Stimulated activated naive CD4-positive, alpha-beta T cell treated with Interleukin-2 at 50 U/mL for 16 hours (primary cell): ENCODE measurements around the gene IMPDH2.
A peak's percentile ranks its signal among the peaks of the same experiment; 100 is the strongest.

ENCODE experiments used
- DNase-seq: peaks from one replicate; lab custom pipeline; 2025; lab: John Stamatoyannopoulos, UW

IMPDH2 gene

GRCh38 chr3:49005998-49006397 is 23.2 kb downstream of the IMPDH2 start:
- no peak for DNase-seq

GRCh38 chr3:49005303-49005680 is 23.9 kb downstream of the IMPDH2 start:
- no peak for DNase-seq

GRCh38 chr3:49004352-49005302 is 24.6 kb downstream of the IMPDH2 start:
- no peak for DNase-seq

GRCh38 chr3:49001155-49001554 is 28.0 kb downstream of the IMPDH2 start:
- DNase-seq = no peak

- DNase-seq = no peak
Observed at GRCh38 chr3:48999085-48999858, 29.9 kb downstream of the IMPDH2 start.

- no peak for DNase-seq
Observed at GRCh38 chr3:48997714-48998637, 31.2 kb downstream of the IMPDH2 start.

GRCh38 chr3:48997102-48997635 is 32.0 kb downstream of the IMPDH2 start:
- no peak for DNase-seq

GRCh38 chr3:48996640-48997039 is 32.6 kb downstream of the IMPDH2 start:
- no peak for DNase-seq

- no peak for DNase-seq
Observed at GRCh38 chr3:48993834-48994233, 35.4 kb downstream of the IMPDH2 start.

- no peak for DNase-seq
Observed at GRCh38 chr3:48991851-48992545, 37.2 kb downstream of the IMPDH2 start.

GRCh38 chr3:48990636-48991469 is 38.3 kb downstream of the IMPDH2 start:
- DNase-seq = peak; percentile 13

GRCh38 chr3:48989796-48990635 is 39.2 kb downstream of the IMPDH2 start, which contains the start of gene P4HTM:
TSS of gene P4HTM (plus strand) at chr3:48990241. CDS start at chr3:48990257, 16 bp downstream.
- peak; percentile 80 for DNase-seq

- no peak for DNase-seq
Observed at GRCh38 chr3:48989126-48989795, 39.9 kb downstream of the IMPDH2 start.

GRCh38 chr3:48985831-48986376 is 43.3 kb downstream of the IMPDH2 start:
- DNase-seq = no peak

GRCh38 chr3:48984663-48985062 is 44.5 kb downstream of the IMPDH2 start:
- DNase-seq = no peak

- no peak for DNase-seq
Observed at GRCh38 chr3:48983096-48983495, 46.1 kb downstream of the IMPDH2 start.

GRCh38 chr3:48982686-48983085 is 46.5 kb downstream of the IMPDH2 start:
- DNase-seq = no peak

- DNase-seq = no peak
Observed at GRCh38 chr3:48982016-48982415, 47.2 kb downstream of the IMPDH2 start.
